Neuron (in vitro differentiated cells): ENCODE measurements around the gene PHLPP1.

ENCODE experiments used
- H2AFZ ChIP-seq: one replicate; pipeline ENCODE4 v1.6.1; 2013; ENCODE audit warnings: low read depth, mild to moderate bottlenecking, inconsistent platforms, low read length, moderate library complexity
- H3K27me3 ChIP-seq: one replicate; pipeline ENCODE4 v1.6.1; 2013; ENCODE audit warnings: low read length; ENCODE audit not compliant: insufficient read depth
- H3K36me3 ChIP-seq: one replicate; pipeline ENCODE4 v1.6.1; 2013; ENCODE audit warnings: low read length; ENCODE audit not compliant: insufficient read depth
- H3K4me1 ChIP-seq: one replicate; pipeline ENCODE4 v1.6.1; 2013; ENCODE audit warnings: low read length; ENCODE audit not compliant: insufficient read depth
- H3K4me3 ChIP-seq: 2 replicates; pipeline ENCODE4 v1.5.1; 2013; ENCODE audit warnings: mild to moderate bottlenecking, low read length, moderate library complexity
- H3K9me3 ChIP-seq: one replicate; pipeline ENCODE4 v1.6.1; 2013; ENCODE audit warnings: low read length

Gene PHLPP1

GRCh38 chr18:62758591-62758990 lies 43.2 kb downstream of the PHLPP1 start:
- no peaks in the 10 kb centered on the region for H3K36me3 ChIP-seq
- H2AFZ ChIP-seq: no peak overlapping the region
- no peaks in the 10 kb centered on the region for H3K27me3 ChIP-seq
- H3K4me1 ChIP-seq: peaks cover 17% of the 10 kb centered on the region
- peaks cover 2% of the 10 kb centered on the region for H3K9me3 ChIP-seq
- no peak overlapping the region for H3K4me3 ChIP-seq

GRCh38 chr18:62759704-62760402 lies 44.5 kb downstream of the PHLPP1 start:
- Histone ChIP-seq H2AFZ (no peak overlapping the region), H3K4me1 (peaks cover 9% of the 10 kb centered on the region), H3K27me3 (no peaks in the 10 kb centered on the region), H3K36me3 (no peaks in the 10 kb centered on the region), H3K9me3 (peaks cover 2% of the 10 kb centered on the region), H3K4me3 (no peak overlapping the region)

- H3K9me3 ChIP-seq: peaks cover 2% of the 10 kb centered on the region
- no peak overlapping the region for H3K4me3 ChIP-seq
- H3K27me3 ChIP-seq: no peaks in the 10 kb centered on the region
- no peaks in the 10 kb centered on the region for H3K36me3 ChIP-seq
- peaks cover 9% of the 10 kb centered on the region for H3K4me1 ChIP-seq
- no peak overlapping the region for H2AFZ ChIP-seq
These were observed 45.0 kb downstream of the PHLPP1 start for GRCh38 chr18:62760403-62760734.

- Histone ChIP-seq H3K9me3 (peaks cover 2% of the 10 kb centered on the region), H3K4me1 (peaks cover 13% of the 10 kb centered on the region), H2AFZ (no peak overlapping the region), H3K36me3 (no peaks in the 10 kb centered on the region), H3K4me3 (no peak overlapping the region), H3K27me3 (no peaks in the 10 kb centered on the region)
These were observed 47.8 kb downstream of the PHLPP1 start for GRCh38 chr18:62763101-62763521.

GRCh38 chr18:62766266-62766665 lies 50.9 kb downstream of the PHLPP1 start:
- Histone ChIP-seq H3K27me3 (no peaks in the 10 kb centered on the region), H3K9me3 (no peaks in the 10 kb centered on the region), H3K4me3 (no peak overlapping the region), H2AFZ (no peak overlapping the region), H3K36me3 (no peaks in the 10 kb centered on the region), H3K4me1 (peaks cover 4% of the 10 kb centered on the region)

- H3K36me3 ChIP-seq: no peaks in the 10 kb centered on the region
- H3K4me1 ChIP-seq: peaks cover 4% of the 10 kb centered on the region
- H3K4me3 ChIP-seq: no peak overlapping the region
- H3K27me3 ChIP-seq: no peaks in the 10 kb centered on the region
- no peak overlapping the region for H2AFZ ChIP-seq
- no peaks in the 10 kb centered on the region for H3K9me3 ChIP-seq
These were observed 52.0 kb downstream of the PHLPP1 start for GRCh38 chr18:62767321-62767720.

- no peaks in the 10 kb centered on the region for H3K27me3 ChIP-seq
- no peak overlapping the region for H2AFZ ChIP-seq
- no peak overlapping the region for H3K4me3 ChIP-seq
- no peaks in the 10 kb centered on the region for H3K36me3 ChIP-seq
- H3K9me3 ChIP-seq: no peaks in the 10 kb centered on the region
- H3K4me1 ChIP-seq: peaks cover 5% of the 10 kb centered on the region
These were observed 52.7 kb downstream of the PHLPP1 start for GRCh38 chr18:62767836-62768557.

GRCh38 chr18:62768558-62768943 lies 53.2 kb downstream of the PHLPP1 start:
- no peak overlapping the region for H3K4me3 ChIP-seq
- no peaks in the 10 kb centered on the region for H3K36me3 ChIP-seq
- H3K4me1 ChIP-seq: peaks cover 9% of the 10 kb centered on the region
- H3K9me3 ChIP-seq: no peaks in the 10 kb centered on the region
- H2AFZ ChIP-seq: no peak overlapping the region
- H3K27me3 ChIP-seq: no peaks in the 10 kb centered on the region

- no peaks in the 10 kb centered on the region for H3K36me3 ChIP-seq
- no peaks in the 10 kb centered on the region for H3K9me3 ChIP-seq
- no peak overlapping the region for H2AFZ ChIP-seq
- no peaks in the 10 kb centered on the region for H3K27me3 ChIP-seq
- H3K4me3 ChIP-seq: no peak overlapping the region
- peaks cover 15% of the 10 kb centered on the region for H3K4me1 ChIP-seq
These were observed 53.9 kb downstream of the PHLPP1 start for GRCh38 chr18:62769216-62769615.

- Histone ChIP-seq H3K36me3 (no peaks in the 10 kb centered on the region), H3K27me3 (no peaks in the 10 kb centered on the region)
These were observed 56.3 kb downstream of the PHLPP1 start for GRCh38 chr18:62771494-62772270.

GRCh38 chr18:62772860-62773584 lies 57.7 kb downstream of the PHLPP1 start:
- H3K9me3 ChIP-seq: no peaks in the 10 kb centered on the region
- no peak overlapping the region for H3K4me3 ChIP-seq
- no peaks in the 10 kb centered on the region for H3K27me3 ChIP-seq
- no peak overlapping the region for H2AFZ ChIP-seq
- H3K36me3 ChIP-seq: no peaks in the 10 kb centered on the region
- H3K4me1 ChIP-seq: peaks cover 23% of the 10 kb centered on the region

More at GRCh38 chr18:62771494-62772270, 56.3 kb downstream of the PHLPP1 start:
- no peak overlapping the region for H3K4me3 ChIP-seq
- H3K9me3 ChIP-seq: no peaks in the 10 kb centered on the region
- no peak overlapping the region for H2AFZ ChIP-seq
- H3K4me1 ChIP-seq: peaks cover 28% of the 10 kb centered on the region

GRCh38 chr18:62773691-62774090 lies 58.4 kb downstream of the PHLPP1 start:
- Histone ChIP-seq H3K27me3 (no peaks in the 10 kb centered on the region), H3K36me3 (no peaks in the 10 kb centered on the region), H2AFZ (no peak overlapping the region), H3K4me1 (peaks cover 23% of the 10 kb centered on the region), H3K9me3 (no peaks in the 10 kb centered on the region), H3K4me3 (no peak overlapping the region)
